IPS-18a (cell line): ENCODE results near the gene NR3C1.

Experiments used
- H3K27ac ChIP-seq: one replicate; pipeline ENCODE4 v1.5.1; 2013; ENCODE audit warnings: low read length
- H3K27me3 ChIP-seq: one replicate; pipeline ENCODE4 v1.6.1; 2013; ENCODE audit warnings: mild to moderate bottlenecking, low read length; ENCODE audit not compliant: control insufficient read depth, insufficient read depth
- H3K36me3 ChIP-seq: one replicate; pipeline ENCODE4 v1.6.1; 2013; ENCODE audit warnings: low read depth, low read length; ENCODE audit not compliant: control insufficient read depth
- H3K4me1 ChIP-seq: one replicate; pipeline ENCODE4 v1.6.1; 2013; ENCODE audit warnings: low read depth, low read length; ENCODE audit not compliant: control insufficient read depth
- H3K4me3 ChIP-seq: one replicate; pipeline ENCODE4 v1.5.1; 2013; ENCODE audit warnings: low read length
- H3K9ac ChIP-seq: one replicate; pipeline ENCODE4 v1.6.1; 2013; ENCODE audit warnings: mild to moderate bottlenecking, low read length, moderate library complexity
- H3K9me3 ChIP-seq: one replicate; pipeline ENCODE4 v1.6.1; 2013; ENCODE audit warnings: low read depth, low read length; ENCODE audit not compliant: control insufficient read depth

The NR3C1 gene

GRCh38 chr5:143322176-143322575 lies 81.3 kb downstream of the NR3C1 start:
- Histone ChIP-seq H3K9me3 (no peaks in the 10 kb centered on the region), H3K27ac (no peak overlapping the region), H3K36me3 (no peaks in the 10 kb centered on the region), H3K9ac (no peak overlapping the region), H3K4me3 (no peak overlapping the region), H3K4me1 (no peaks in the 10 kb centered on the region), H3K27me3 (no peaks in the 10 kb centered on the region)

DNA sequence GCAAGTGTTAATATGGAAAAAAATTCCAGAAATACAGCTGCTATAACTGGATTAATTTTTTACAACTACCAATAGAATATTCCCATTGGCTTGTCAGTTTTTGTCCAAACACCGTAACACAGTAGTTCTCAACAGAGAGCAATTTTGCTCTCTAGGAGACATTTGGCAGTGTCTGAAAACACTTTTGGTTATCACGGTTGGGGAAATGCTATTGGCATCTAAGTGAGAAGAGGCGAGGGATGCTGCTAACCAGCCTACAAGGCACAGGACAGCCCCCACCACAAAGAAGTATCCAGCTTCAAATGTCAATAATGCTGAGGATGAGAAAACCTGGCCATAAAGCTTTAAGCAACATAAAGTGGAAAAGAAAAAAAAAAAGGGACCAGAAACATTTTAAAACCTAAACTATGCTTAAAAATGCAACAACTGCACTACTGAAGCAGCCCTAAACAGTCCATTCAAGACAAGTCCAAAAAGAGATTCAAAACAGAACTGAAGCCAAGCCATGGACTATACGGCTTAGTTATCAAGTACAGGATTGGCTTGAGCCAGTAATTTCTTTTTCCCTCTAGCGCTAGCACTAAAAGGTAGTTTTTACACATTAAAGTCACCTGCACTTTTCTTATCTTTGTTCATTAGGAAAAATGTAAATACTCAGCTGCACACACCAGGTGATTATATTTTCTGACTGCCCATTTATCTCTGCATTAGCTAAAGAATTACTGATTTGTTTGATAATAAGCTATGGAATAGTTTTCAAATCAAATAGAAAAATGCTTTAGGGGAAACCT lies 83.9 kb downstream of the NR3C1 start:
- H3K27me3 ChIP-seq = no peaks in the 10 kb centered on the region
- H3K27ac ChIP-seq = no peak overlapping the region
- no peak overlapping the region for H3K4me3 ChIP-seq
- H3K9ac ChIP-seq = no peak overlapping the region
- H3K9me3 ChIP-seq = no peaks in the 10 kb centered on the region
- H3K36me3 ChIP-seq = no peaks in the 10 kb centered on the region
- H3K4me1 ChIP-seq = no peaks in the 10 kb centered on the region

DNA sequence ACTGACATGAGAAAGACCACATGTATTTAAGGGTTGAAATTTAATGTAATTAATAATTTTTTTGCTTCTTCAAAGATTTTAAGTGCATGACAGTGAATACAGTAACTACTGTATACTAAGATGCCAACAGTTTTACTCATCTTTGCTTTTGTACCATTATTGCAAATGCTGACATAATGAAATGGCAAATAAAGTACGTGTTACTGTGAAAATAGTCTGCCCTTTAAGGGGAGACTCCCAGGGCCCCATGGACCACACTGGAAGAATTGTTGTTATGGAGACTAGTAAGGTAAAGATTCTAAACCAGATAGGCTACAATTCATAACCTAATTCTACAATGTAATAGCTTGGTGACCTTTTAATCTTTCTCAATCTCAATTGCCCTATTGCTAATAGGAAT lies 84.7 kb downstream of the NR3C1 start:
- Histone ChIP-seq H3K4me3 (no peak overlapping the region), H3K27me3 (no peaks in the 10 kb centered on the region), H3K9me3 (no peaks in the 10 kb centered on the region), H3K36me3 (no peaks in the 10 kb centered on the region), H3K27ac (no peak overlapping the region), H3K9ac (no peak overlapping the region), H3K4me1 (no peaks in the 10 kb centered on the region)

DNA sequence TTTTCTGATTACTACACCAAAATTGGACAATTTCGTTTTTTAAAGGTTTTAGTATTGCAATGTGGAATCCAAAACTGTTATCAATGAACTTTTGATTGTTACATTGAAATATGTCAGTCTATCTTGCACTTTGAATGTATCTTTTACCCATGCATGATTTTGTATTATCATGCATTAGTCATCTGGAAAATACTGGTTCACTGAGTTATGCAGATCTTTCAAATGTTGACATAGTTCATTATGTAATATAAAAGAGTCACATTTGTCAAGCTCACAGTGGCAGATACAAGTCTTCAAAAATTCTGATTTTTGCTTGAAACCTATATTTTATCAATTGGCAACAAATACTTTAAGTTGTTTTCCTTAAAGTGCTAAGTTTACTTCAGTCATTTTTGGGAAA lies 85.2 kb downstream of the NR3C1 start:
- Histone ChIP-seq H3K9ac (no peak overlapping the region), H3K27ac (no peak overlapping the region), H3K4me1 (no peaks in the 10 kb centered on the region), H3K27me3 (no peaks in the 10 kb centered on the region), H3K9me3 (no peaks in the 10 kb centered on the region), H3K4me3 (no peak overlapping the region), H3K36me3 (no peaks in the 10 kb centered on the region)

DNA sequence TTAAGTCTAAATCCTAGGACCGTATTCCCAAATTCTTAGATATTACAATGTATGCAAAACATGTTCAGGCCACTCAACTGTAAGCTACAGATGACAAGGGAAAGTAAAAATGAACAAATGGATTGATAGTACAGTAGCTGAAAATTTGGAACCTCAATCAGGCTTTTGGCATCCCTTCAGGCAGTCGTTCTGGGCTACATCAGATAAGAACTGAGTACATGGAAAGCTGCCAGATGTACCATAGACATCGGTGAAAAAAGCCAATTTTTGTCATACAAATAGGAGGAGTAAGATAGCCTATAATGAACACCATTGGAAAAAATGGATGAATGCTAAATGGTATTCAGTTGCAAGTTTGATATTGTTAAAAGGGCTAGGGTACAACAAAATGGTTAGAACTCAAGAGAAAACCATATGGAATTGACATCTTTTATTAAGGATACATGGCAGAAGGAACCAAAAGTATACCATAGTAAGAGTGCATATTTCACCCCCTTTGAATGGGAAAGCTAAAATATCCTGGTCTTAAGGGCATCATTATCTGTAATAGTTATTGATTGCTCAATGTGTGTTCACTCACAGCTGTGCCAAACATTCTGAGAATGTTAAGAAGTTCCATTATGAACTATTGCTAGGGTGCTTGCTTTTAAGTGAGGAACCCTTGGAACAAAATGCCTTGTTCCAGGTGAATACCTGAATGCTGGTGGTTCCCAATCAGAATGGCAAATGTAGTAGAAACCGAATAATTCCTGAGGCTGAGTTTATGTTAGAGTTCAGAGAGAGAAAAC lies 86.4 kb downstream of the NR3C1 start:
- H3K27ac ChIP-seq = no peak overlapping the region
- no peak overlapping the region for H3K9ac ChIP-seq
- no peaks in the 10 kb centered on the region for H3K36me3 ChIP-seq
- H3K9me3 ChIP-seq = no peaks in the 10 kb centered on the region
- no peaks in the 10 kb centered on the region for H3K4me1 ChIP-seq
- no peaks in the 10 kb centered on the region for H3K27me3 ChIP-seq
- no peak overlapping the region for H3K4me3 ChIP-seq

DNA sequence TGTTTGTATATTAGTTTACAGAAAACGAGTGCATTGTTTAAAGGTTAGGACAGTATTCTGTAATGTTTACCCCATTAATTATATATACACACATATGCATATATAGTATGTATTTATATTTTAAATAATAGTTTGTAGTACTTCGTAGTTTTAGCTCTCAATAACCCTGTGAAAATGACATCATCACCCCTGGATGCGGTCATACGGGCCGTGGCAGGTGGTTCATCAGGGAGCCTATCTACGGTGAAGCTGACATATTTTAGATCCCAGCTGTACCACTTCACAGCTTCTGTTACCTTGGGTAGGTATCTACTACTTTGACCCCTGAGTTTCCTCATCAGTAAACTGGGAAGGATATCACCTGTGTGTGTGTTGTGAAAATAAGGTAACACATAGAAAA lies 87.1 kb downstream of the NR3C1 start:
- Histone ChIP-seq H3K4me1 (no peaks in the 10 kb centered on the region), H3K27ac (no peak overlapping the region), H3K27me3 (no peaks in the 10 kb centered on the region), H3K36me3 (no peaks in the 10 kb centered on the region), H3K9me3 (no peaks in the 10 kb centered on the region), H3K4me3 (no peak overlapping the region), H3K9ac (no peak overlapping the region)

- Histone ChIP-seq H3K27ac (no peak overlapping the region), H3K9ac (no peak overlapping the region), H3K27me3 (no peaks in the 10 kb centered on the region), H3K4me3 (no peak overlapping the region), H3K36me3 (no peaks in the 10 kb centered on the region), H3K4me1 (no peaks in the 10 kb centered on the region), H3K9me3 (no peaks in the 10 kb centered on the region)
Measured at GRCh38 chr5:143315929-143316328, 87.6 kb downstream of the NR3C1 start.

GRCh38 chr5:143315214-143315613 lies 88.3 kb downstream of the NR3C1 start:
- Histone ChIP-seq H3K4me3 (no peak overlapping the region), H3K27ac (no peak overlapping the region), H3K36me3 (no peaks in the 10 kb centered on the region), H3K27me3 (no peaks in the 10 kb centered on the region), H3K4me1 (no peaks in the 10 kb centered on the region), H3K9me3 (no peaks in the 10 kb centered on the region), H3K9ac (no peak overlapping the region)

DNA sequence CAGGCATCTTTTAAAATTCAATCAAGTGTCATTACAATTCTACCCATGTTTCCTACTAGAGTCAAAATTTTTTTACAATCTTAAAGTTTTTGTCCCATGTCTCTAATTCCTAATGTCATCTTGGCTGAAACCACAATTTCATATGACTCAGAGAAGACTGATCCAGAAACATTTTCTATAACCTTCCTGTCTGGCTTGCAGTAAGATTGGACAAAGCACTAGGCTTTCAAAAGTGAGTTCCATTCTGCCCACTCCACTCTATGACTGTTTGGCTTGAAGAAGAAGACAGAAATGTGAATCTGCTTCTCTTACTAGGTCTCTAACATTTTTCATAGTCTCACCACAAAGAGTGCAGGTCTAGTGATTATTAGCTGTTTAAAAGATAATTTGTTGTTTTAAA lies 88.8 kb downstream of the NR3C1 start:
- no peaks in the 10 kb centered on the region for H3K4me1 ChIP-seq
- H3K9ac ChIP-seq = no peak overlapping the region
- no peaks in the 10 kb centered on the region for H3K36me3 ChIP-seq
- no peak overlapping the region for H3K27ac ChIP-seq
- no peaks in the 10 kb centered on the region for H3K27me3 ChIP-seq
- H3K9me3 ChIP-seq = no peaks in the 10 kb centered on the region
- H3K4me3 ChIP-seq = no peak overlapping the region

DNA sequence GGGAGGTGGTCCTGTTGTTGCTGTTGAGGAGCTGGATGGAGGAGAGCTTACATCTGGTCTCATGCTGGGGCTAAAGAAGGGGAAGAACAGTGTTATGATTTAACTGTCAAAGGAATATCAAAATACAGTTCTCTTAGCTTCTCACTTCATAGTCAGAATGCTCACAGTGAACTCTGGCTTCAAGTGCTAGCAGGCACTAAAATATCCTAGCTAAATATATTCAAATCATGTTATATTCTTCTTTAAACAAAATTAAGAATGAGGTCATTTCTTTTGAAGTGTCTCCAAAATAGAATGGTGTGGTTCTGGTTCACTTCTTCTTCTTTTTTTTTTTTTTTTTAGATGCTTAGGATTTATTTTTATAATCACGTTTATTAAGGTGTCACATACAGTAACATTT lies 89.4 kb downstream of the NR3C1 start:
- H3K27me3 ChIP-seq = no peaks in the 10 kb centered on the region
- no peak overlapping the region for H3K4me3 ChIP-seq
- no peak overlapping the region for H3K9ac ChIP-seq
- no peaks in the 10 kb centered on the region for H3K9me3 ChIP-seq
- H3K27ac ChIP-seq = no peak overlapping the region
- H3K4me1 ChIP-seq = no peaks in the 10 kb centered on the region
- no peaks in the 10 kb centered on the region for H3K36me3 ChIP-seq

- no peak overlapping the region for H3K27ac ChIP-seq
- H3K4me1 ChIP-seq = no peaks in the 10 kb centered on the region
- no peaks in the 10 kb centered on the region for H3K36me3 ChIP-seq
Measured at GRCh38 chr5:143313298-143313852, 90.1 kb downstream of the NR3C1 start.

More at GRCh38 chr5:143313298-143313852, 90.1 kb downstream of the NR3C1 start:
- no peak overlapping the region for H3K4me3 ChIP-seq
- H3K27me3 ChIP-seq = no peaks in the 10 kb centered on the region
- no peaks in the 10 kb centered on the region for H3K9me3 ChIP-seq
- H3K9ac ChIP-seq = no peak overlapping the region
